ENCODE data around the gene UNC13C.

DNA sequence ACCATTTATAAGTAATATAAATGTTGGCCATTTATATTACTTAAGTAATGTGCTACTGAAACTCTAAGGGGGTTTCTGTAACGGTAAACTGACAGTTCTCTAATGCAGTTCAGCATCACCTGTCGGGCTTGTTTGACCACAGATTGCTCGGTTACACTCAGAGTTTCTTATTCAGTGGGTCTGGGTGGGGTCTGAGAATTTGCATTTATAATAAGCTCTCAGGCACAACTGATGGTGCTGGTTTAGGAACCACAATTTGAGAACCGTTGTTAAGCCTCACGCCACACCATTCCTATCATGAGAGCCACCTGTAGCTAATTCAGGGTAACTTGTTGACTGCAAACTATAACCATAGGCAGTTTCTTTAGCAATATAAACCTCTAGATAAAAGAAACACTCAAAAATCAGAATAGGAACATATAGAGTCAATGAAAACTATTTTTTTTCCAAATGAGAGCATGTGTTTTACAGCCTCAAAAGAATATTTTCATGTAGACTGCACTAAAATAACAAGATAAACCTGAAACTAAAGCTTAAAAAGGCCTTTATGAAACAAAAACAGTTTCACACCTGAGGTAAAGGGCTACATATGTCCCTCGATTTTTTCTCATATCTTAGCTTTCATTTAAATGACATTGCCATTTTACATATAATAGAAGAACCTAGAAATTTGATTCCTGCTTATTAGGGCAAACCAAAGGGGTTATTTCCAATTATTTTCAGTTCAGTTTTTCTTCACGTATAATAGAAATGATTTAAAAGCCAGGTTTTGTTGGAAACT, 604.8 kb downstream of the UNC13C start:
- TF ChIP-seq, protein P1, sequence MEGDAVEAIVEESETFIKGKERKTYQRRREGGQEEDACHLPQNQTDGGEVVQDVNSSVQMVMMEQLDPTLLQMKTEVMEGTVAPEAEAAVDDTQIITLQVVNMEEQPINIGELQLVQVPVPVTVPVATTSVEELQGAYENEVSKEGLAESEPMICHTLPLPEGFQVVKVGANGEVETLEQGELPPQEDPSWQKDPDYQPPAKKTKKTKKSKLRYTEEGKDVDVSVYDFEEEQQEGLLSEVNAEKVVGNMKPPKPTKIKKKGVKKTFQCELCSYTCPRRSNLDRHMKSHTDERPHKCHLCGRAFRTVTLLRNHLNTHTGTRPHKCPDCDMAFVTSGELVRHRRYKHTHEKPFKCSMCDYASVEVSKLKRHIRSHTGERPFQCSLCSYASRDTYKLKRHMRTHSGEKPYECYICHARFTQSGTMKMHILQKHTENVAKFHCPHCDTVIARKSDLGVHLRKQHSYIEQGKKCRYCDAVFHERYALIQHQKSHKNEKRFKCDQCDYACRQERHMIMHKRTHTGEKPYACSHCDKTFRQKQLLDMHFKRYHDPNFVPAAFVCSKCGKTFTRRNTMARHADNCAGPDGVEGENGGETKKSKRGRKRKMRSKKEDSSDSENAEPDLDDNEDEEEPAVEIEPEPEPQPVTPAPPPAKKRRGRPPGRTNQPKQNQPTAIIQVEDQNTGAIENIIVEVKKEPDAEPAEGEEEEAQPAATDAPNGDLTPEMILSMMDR (IDR thresholded peaks at IDR 0.05), result no peak
- no peak for TF ChIP-seq POLR2A (IDR thresholded peaks at IDR 0.05)
